HL-60 (cell line): ENCODE measurements around the gene CDHR3.

ENCODE experiments used
- REST ChIP-seq: IDR thresholded peaks from 2 replicates; pipeline ENCODE4 v1.6.1; 2012; ENCODE audit warnings: low read depth; ENCODE audit not compliant: insufficient replicate concordance
- TF ChIP-seq, protein P1 (sequence below): IDR thresholded peaks from one replicate; pipeline ENCODE4 v1.5.1; 2011; ENCODE audit warnings: low read length, control low read depth, inconsistent platforms; ENCODE audit not compliant: insufficient read depth

GRCh38 chr7:105978974-105979373, 15.9 kb downstream of the CDHR3 start:
- TF ChIP-seq, protein P1, sequence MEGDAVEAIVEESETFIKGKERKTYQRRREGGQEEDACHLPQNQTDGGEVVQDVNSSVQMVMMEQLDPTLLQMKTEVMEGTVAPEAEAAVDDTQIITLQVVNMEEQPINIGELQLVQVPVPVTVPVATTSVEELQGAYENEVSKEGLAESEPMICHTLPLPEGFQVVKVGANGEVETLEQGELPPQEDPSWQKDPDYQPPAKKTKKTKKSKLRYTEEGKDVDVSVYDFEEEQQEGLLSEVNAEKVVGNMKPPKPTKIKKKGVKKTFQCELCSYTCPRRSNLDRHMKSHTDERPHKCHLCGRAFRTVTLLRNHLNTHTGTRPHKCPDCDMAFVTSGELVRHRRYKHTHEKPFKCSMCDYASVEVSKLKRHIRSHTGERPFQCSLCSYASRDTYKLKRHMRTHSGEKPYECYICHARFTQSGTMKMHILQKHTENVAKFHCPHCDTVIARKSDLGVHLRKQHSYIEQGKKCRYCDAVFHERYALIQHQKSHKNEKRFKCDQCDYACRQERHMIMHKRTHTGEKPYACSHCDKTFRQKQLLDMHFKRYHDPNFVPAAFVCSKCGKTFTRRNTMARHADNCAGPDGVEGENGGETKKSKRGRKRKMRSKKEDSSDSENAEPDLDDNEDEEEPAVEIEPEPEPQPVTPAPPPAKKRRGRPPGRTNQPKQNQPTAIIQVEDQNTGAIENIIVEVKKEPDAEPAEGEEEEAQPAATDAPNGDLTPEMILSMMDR, result no peak
- TF ChIP-seq REST, result no peak
